SIG-M5 (cell line): ENCODE measurements around the gene KBTBD2.
"Not testable (repeated sequence)": the region's sequence is repeated elsewhere in the genome, so short reads cannot be mapped to it uniquely, and the experiment has no call there.

Experiments used
- DNase-seq: peaks from one replicate; lab custom pipeline; 2025; lab: John Stamatoyannopoulos, UW

The KBTBD2 gene

GRCh38 chr7:32891043-32891799 lies at the start of gene KBTBD2:
KBTBD2 (minus strand) TSS chr7:32891760; CDS start chr7:32879604, 12,156 bp downstream.
- peak; percentile 58 for DNase-seq

GRCh38 chr7:32941181-32941580 lies 49.6 kb upstream of the KBTBD2 start:
- DNase-seq = no peak

DNA sequence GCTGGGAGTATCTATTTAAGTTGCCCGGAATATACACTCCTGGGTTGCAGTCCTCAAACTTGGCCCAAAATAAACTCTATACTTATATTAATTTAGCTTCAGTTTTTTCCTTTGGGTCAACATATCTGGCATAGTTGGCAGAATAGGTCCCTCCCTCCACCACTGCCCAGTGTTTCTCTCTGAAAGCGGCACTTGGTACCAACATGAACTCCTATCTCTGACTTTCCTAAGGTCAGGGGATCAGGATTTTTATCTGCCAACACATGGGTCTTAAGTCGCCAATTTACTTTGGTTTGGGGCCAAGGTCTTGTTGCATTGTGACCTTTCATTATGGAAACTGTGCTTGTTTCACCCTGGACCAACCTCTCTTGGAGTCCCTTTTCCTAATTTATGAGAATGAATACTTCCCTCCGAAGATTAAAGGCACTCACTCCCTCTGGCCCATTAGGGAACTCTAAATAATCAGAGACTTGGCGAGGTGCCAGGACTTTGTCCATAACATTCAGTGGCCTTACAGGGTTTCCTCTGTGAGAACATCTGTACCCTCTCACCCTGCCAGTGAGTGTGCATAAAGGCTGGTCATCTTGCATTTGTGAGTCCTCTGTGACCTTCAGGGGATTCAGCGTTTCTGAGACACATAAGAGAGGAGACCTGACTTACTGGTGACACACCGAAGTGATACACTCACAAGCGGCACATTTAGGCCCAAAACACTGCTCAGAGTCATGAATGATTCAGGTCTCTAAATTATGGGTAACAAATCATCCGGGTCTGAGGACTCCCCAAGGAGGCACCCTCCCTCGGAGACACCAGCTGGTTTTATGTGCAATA lies 46.0 kb upstream of the KBTBD2 start:
- no peak for DNase-seq

- no peak for DNase-seq
Measured at GRCh38 chr7:32936689-32937088, 45.1 kb upstream of the KBTBD2 start.

- DNase-seq = no peak
Measured at GRCh38 chr7:32935558-32935957, 44.0 kb upstream of the KBTBD2 start.

GRCh38 chr7:32930378-32930777 lies 38.8 kb upstream of the KBTBD2 start:
- no peak for DNase-seq

- no peak for DNase-seq
Measured at GRCh38 chr7:32929430-32930143, 38.0 kb upstream of the KBTBD2 start.

DNA sequence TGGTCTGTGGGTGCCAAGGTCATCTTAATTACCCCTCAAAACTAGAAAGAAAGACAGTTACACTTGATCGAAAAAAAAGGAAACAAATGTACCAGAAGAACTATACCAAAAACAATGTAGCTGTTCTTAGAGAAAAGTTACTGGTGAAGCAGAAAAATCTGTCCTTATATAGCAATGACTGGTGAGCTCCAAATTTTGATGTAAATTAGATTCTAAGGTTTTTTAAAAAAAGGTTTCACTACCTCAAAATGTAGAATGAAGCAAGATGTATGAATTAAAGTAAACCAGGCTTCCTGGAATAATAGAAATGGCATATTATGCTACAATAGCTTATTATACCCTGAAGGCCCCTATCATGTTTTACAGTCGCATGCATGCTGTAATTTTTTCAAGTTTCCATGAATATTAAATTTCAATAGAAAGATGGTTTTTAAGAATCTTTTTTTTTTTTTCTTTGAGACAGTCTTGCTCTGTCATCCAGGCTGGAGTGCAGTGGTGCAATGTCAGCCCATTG lies 37.3 kb upstream of the KBTBD2 start:
- no peak for DNase-seq

DNA sequence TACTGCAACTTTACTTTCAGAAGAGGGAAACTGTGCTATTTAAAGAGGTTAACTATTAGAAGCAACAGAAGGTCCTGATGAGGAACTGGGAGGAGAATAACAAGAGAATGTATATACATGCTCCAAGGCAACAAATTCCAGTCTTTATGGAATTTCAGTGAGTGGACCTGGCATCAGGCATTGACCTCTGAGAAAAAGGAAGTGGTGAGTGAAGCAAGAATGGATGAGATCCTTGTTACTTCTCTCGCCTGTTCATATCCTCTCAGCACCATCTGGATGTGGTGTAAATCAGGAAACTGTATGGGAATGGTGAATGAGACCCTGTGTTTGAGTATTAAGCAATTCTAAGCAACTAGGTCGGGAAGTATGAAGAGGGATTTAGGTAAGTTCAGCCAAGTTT lies 30.3 kb upstream of the KBTBD2 start:
- no peak for DNase-seq

- DNase-seq = not testable (repeated sequence)
Measured at GRCh38 chr7:32916994-32917393, 25.4 kb upstream of the KBTBD2 start.

DNA sequence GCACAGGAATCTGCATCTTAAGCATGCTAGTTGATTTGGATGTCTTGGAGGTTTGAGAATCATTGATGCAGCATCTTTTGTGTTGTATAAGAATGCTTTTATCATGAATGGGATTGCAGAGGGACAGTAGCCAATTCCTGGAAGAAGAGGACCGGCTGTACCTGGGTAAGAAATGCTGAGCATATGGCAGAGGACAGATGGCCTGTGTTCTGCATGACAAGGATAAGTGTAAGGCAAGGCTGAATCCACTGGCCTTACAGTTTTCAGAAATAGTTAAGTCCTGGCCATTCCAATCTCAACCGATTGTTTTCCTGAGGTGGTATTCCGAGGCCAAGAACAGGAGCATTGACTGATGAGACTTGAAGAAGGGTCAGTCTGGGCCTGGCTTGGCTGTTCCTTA lies 24.4 kb upstream of the KBTBD2 start:
- DNase-seq = no peak

DNA sequence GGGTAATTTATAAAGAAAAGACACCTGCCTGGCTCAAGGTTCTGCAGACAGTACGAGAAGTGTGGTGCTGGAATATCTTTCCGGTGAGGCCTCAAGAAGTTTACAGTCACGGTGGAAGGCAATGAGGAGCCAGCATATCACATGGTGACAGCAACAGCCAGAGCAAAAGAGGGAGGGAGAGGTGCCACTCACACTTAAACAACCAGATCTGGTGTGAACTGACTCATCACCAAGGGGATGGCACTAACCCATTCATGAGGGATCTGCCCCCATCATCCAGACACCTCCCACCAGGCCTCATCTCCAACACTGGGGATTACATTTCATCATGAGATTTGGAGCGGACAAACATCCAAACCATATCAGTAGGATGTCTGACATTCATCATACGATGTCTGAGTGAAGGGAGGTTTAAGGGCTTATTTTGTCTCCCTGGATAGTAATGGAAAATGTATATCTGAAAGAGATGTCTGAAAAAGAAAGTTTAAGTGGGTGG lies 23.5 kb upstream of the KBTBD2 start:
- DNase-seq = no peak

GRCh38 chr7:32914184-32914583 lies 22.6 kb upstream of the KBTBD2 start:
- no peak for DNase-seq

GRCh38 chr7:32910195-32910594 lies 18.6 kb upstream of the KBTBD2 start:
- no peak for DNase-seq

- DNase-seq = no peak
Measured at GRCh38 chr7:32905175-32905662, 13.7 kb upstream of the KBTBD2 start.

DNA sequence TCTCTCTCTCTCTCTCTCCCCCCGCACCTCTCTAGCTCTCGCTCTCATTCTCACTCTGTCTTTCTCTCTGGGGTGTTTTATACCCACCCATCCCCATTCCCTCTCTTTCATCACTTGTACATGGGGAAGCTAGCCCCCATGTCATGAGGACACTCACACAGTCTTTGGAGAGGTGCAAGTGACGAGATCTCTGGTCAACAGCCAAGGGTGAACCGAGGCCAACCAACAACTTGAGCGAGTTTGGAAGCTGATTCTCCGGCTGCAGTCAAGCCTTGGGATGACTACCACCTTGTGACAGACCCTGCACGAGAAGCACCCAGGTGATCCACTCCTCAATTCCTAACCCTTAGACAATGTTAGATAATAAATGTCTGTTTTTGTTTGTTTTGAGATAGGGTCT lies 10.1 kb upstream of the KBTBD2 start:
- DNase-seq = no peak

GRCh38 chr7:32900433-32900995 lies 9.0 kb upstream of the KBTBD2 start:
- DNase-seq = no peak

DNA sequence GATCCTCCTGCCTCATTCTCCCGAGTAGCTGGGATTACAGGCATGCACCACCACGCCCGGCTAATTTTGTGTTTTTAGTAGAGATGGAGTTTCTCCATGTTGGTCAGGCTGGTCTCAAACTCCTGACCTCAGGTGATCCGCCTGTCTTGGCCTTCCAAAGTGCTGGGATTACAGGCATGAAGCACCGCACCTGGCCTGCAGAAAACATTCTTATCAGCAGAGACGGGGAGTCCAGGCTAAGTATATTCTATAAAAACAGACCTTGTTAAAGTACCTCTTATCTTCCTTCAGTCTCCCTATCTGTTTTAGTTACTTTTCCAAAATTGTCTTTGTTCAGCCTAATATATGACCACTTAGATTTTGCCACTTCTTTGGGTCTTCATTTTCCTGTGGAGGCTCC lies 5.8 kb upstream of the KBTBD2 start:
- not testable (repeated sequence) for DNase-seq

DNA sequence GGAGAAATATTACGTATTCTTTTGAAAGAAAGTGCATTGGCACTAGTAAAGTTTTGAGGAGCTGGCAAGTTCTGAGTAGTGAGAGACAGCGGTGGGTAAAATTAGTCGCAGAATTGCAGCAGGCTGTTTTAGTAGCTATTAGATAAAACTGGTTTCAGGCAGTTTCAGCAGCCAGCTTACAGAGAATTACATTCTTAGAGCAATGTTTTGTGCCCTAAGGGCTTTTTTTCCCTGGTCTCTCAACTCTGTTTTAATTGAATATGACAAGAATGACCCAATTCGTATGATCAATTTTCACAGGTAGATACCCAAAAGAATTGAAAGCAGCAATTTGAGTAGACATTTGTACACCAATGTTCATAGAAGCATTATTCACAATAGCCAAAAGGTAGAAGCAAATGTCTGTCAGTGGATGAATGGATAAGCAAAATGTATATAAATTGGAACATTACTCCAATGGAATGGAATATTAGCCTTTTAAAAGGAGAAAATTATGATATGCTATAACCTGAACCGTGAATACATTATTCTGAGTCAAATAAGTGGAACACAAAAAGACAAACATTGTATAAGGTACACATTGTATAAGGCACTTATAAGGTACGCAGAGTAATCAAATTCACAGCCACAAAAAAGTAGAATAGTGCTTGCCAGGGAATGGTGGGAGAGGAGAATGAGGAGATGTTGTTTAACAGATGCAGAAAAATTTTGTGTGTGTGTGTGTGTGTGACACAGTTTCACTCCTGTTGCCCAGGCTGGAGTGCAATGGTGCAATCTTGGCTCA lies 5.2 kb upstream of the KBTBD2 start:
- no peak for DNase-seq

DNA sequence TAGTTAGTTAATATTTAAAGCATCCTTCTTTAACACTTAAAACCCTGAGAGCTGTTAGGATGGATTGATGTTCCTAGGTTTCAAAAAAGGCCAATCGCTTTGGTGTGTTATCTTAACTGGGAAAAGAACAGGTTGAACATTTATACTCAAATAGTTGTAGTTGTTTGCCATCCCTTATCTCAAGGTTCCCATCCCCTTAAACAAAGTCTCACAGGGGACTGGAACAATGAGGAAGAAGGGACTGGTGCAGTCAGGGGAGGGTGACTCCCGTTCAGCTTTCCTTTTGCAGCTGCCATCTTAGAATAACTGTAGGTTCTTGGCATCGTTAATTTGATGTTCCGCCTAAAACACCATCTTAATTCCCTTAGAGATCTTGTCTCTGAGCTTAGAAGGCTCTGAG lies 2.6 kb upstream of the KBTBD2 start:
- DNase-seq = no peak

DNA sequence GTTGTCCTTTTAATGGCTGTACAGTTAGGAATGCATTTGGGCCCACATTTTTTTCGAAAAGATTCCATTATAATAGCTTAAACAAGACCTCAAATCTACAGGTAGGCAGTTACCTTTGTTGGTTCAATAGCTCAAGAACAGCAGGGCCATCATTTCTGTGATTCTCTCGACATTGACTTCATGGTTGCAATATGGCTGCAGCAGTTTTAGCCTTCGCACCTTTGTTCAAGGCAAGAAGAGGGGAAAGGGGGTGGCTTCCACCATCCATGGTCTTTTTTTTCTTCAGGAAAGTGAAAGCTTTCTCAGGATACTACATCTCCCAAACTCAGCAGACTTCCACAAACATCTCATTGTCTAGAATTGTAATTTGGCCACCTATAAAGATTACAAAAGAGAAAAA lies 2.2 kb upstream of the KBTBD2 start:
- DNase-seq = no peak
